Endothelial cell of umbilical vein (primary cell): ENCODE data around the gene YWHAQ. TPM values are rescaled to one million over a fixed set of nuclear protein-coding genes. Genes with fewer than 3 reads are reported as not detected.

ENCODE experiments used
- BruUV-seq: library from RNA; stranded (reverse); fragments of 400-500 nt; replicated peaks from 2 replicates; lab custom pipeline; 2021; lab: Mats Ljungman, UMichigan
- CTCF ChIA-PET: fragments of 300-600, 350-600 bp; sonication (Branson Sonifier 250); formaldehyde crosslinking; loops from one replicate; lab custom pipeline; 2021; ENCODE audit warnings: antibody characterized with exemption, inconsistent platforms; lab: Charles Lee
- POLR2A ChIA-PET: fragments of 300-600, 350-600 bp; sonication (Branson Sonifier 250); formaldehyde crosslinking; loops from one replicate; lab custom pipeline; 2021; ENCODE audit warnings: antibody characterized with exemption, inconsistent platforms; lab: Charles Lee
- DNase-seq: peaks from one replicate; pipeline ENCODE4 v3.0.0-alpha.2; 2011; ENCODE audit warnings: low read depth, low spot score
- FAIRE-seq: peaks from 2 replicates; lab custom pipeline; 2011; peaks lifted over from hg19 to GRCh38; lab: Jason Lieb, UNC
- H2AFZ ChIP-seq: 2 replicates; pipeline ENCODE4 v1.6.0; 2012; ENCODE audit warnings: low read depth, low read length, control low read depth, inconsistent platforms
- H3K27ac ChIP-seq: 2 replicates; pipeline ENCODE4 v1.5.1; 2011; ENCODE audit warnings: low read depth, mild to moderate bottlenecking, control low read depth, low read length, moderate library complexity; ENCODE audit not compliant: insufficient read depth
- H3K27me3 ChIP-seq, 2 experiments: 2 replicates each; pipeline versions ENCODE4 v1.6.0 to v1.6.1; 2011; ENCODE audit warnings: low read length in 2 of 2, mixed read lengths in 1 of 2; ENCODE audit not compliant: control insufficient read depth in 2 of 2, insufficient read depth in 2 of 2
- H3K36me3 ChIP-seq, 2 experiments: 2 replicates in 1 of 2; 3 replicates in 1 of 2; pipeline ENCODE4 v1.5.1; 2011; ENCODE audit warnings: low read length in 2 of 2, mild to moderate bottlenecking in 1 of 2, moderate library complexity in 1 of 2; ENCODE audit not compliant: control insufficient read depth in 2 of 2, insufficient read depth in 2 of 2; ENCODE audit errors: extremely low read depth in 1 of 2
- H3K4me1 ChIP-seq: 3 replicates; pipeline ENCODE4 v1.5.1; 2011; ENCODE audit warnings: mild to moderate bottlenecking, low read length; ENCODE audit not compliant: control insufficient read depth, insufficient read depth; ENCODE audit errors: extremely low read depth
- H3K4me2 ChIP-seq: 2 replicates; pipeline ENCODE4 v1.6.1; 2011; ENCODE audit warnings: low read length, control low read depth, mixed read lengths; ENCODE audit not compliant: insufficient read depth
- H3K4me3 ChIP-seq, 3 experiments: fragments of 200-600 bp in 1 of 3; sonication (generic), shearing (Covaris generic) in 1 of 3; replicated peaks in 1 of 3; 2 replicates each; pipeline ENCODE4 v1.5.1; 2011 to 2016; ENCODE audit warnings: control low read depth in 3 of 3, low read length in 3 of 3, mild to moderate bottlenecking in 2 of 3, inconsistent platforms in 1 of 3, low read depth in 1 of 3, moderate library complexity in 1 of 3; ENCODE audit not compliant: insufficient read depth in 1 of 3
- H3K79me2 ChIP-seq: 2 replicates; pipeline ENCODE4 v1.6.0; 2012; ENCODE audit warnings: low read length, inconsistent platforms; ENCODE audit not compliant: control insufficient read depth, insufficient read depth
- H3K9ac ChIP-seq: replicated peaks from 2 replicates; pipeline ENCODE3; 2011; ENCODE audit warnings: low read length, control low read depth; ENCODE audit not compliant: insufficient read depth; ENCODE audit errors: extremely low read depth
- H3K9me1 ChIP-seq: replicated peaks from 3 replicates; pipeline ENCODE4 v1.6.0; 2011; ENCODE audit warnings: mild to moderate bottlenecking, low read length; ENCODE audit not compliant: control insufficient read depth, insufficient read depth; ENCODE audit errors: extremely low read depth
- H3K9me3 ChIP-seq: replicated peaks from 2 replicates; pipeline ENCODE4 v1.5.1; 2012; ENCODE audit warnings: low read length, inconsistent platforms; ENCODE audit not compliant: control insufficient read depth, insufficient read depth
- H4K20me1 ChIP-seq: replicated peaks from 2 replicates; pipeline ENCODE3; 2011; ENCODE audit warnings: mild to moderate bottlenecking, low read length; ENCODE audit not compliant: control insufficient read depth, insufficient read depth; ENCODE audit errors: extremely low read depth
- CTCF ChIP-seq, 2 donors: IDR thresholded peaks; 1 replicate in 1 of 2; 2 replicates in 1 of 2; pipeline ENCODE4 v1.5.1; 2011; ENCODE audit warnings: low read length in 2 of 2, mild to moderate bottlenecking in 2 of 2, moderate library complexity in 2 of 2, control low read depth in 1 of 2, inconsistent platforms in 1 of 2, low read depth in 1 of 2; ENCODE audit not compliant: insufficient read depth in 1 of 2; ENCODE audit errors: extremely low read depth in 1 of 2
- FOS ChIP-seq: IDR thresholded peaks from 2 replicates; pipeline ENCODE4 v1.6.1; 2011; ENCODE audit warnings: mild to moderate bottlenecking, low read length, moderate library complexity, borderline replicate concordance; ENCODE audit not compliant: insufficient read depth
- JUN ChIP-seq: IDR thresholded peaks from 2 replicates; pipeline ENCODE4 v1.6.1; 2011; ENCODE audit warnings: borderline replicate concordance, low read depth; ENCODE audit not compliant: insufficient read length, insufficient read depth
- MYC ChIP-seq: IDR thresholded peaks from one replicate; pipeline ENCODE4 v1.6.1; 2011; ENCODE audit warnings: mild to moderate bottlenecking, low read depth, low read length
- POLR2AphosphoS5 ChIP-seq: IDR thresholded peaks from 2 replicates; pipeline ENCODE4 v1.6.1; 2012; ENCODE audit warnings: low read depth, mild to moderate bottlenecking, control low read depth, low read length, moderate library complexity; ENCODE audit not compliant: insufficient read depth
- dilution Hi-C: fragments of 300-500 bp; cut with MboI; formaldehyde crosslinking; loops from one replicate; pipeline ENCODE4 v1.15.0; 2019; ENCODE audit warnings: low sequenced_read_pairs; ENCODE audit not compliant: extremely low pct_ligation_motif_present
- intact Hi-C: fragments of 100-400 bp; cut with micrococcal nuclease; formaldehyde crosslinking; loops from one replicate; pipeline ENCODE4 v1.10.0; 2022
- polyA plus RNA-seq, 4 experiments: library from polyadenylated mRNA; depleted of rRNA in 3 of 4; stranded (reverse) in 3 of 4; unstranded in 1 of 4; fragments of >200 nt; gene quantifications; 2 replicates each; pipeline versions ENCODE4 v1.2.1 to v1.2.3, GENCODE V29; 2011 to 2012; ENCODE audit warnings: missing spikeins in 1 of 4
- total RNA-seq: library from RNA; stranded (reverse); gene quantifications from 2 replicates; pipeline ENCODE4 v1.2.3, GENCODE V29; 2021

YWHAQ gene
- total and polyA plus RNA-seq, 2 donors (not counting 3 experiments of a cell fraction or from before 2014, with no cell fraction given) = 217 to 456 TPM

DNA sequence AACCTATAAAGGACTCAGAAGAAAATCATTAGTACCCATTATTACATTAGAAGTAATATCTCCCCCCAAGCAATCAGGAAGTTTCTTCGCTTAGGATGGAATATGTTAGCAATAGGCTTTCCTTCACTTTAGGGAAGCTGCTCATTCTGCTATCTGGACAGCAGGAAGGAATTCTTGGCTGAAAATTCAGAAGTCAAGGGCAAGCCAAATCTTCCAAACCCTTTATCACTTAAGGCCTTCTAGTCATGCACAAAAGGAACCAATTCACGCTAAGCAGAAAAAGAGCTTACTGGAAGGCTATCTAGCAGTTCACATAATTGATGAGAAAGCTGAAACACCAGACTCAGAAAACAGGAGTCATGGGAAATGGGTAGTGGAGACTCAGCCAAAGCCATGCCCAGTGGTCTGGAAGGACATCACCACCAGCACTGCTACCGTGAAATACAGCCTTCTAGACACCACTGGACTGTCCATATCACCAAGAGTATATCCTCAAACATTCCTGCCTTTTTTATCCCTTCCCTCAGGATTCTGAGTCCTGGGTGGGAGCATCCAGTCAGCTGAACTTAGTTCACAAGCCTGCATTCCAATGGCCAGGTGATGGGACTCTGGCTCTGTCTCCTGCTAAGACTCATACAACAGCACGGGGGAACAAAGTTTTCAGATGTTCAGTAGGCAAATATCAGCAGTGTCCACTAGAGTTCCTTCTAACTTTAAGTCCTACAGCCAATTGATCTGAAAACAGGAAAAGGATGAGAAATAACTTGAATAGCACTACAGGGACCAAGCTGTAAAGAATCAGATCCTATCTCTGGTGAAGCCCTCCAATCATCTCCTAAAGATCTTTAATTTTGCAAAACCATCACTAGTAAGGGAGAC, 60.4 kb downstream of the YWHAQ start:
- dilution Hi-C loops (no loop called here), intact Hi-C loops (no loop called here)
- TF ChIP-seq FOS (no peak), JUN (no peak), MYC (no peak), POLR2AphosphoS5 (no peak), CTCF (IDR thresholded peaks at IDR 0.05; ENCODE audit: extremely low read depth in 1 of 2, insufficient read depth in 1 of 2, low read depth in 1 of 2, low read length in 2 of 2) (no peak)
- ChIA-PET CTCF (interaction anchor here (0.6 to 1.9 kb wide), 6 partner anchors 12 to 229 kb away, joined by 3 to 7 read pairs (median 4); no protein-coding TSS in a partner anchor), POLR2A (no interaction called here)
- no peaks in the 10 kb centered on the region for H3K9me1 ChIP-seq
- no peaks in the 10 kb centered on the region for H3K27me3 ChIP-seq
- H3K36me3 ChIP-seq = no peaks in the 10 kb centered on the region
- no peak overlapping the region for H3K4me3 ChIP-seq
- H4K20me1 ChIP-seq = no peaks in the 10 kb centered on the region
- FAIRE-seq = no peak
- no peak overlapping the region for H3K27ac ChIP-seq
- H3K79me2 ChIP-seq = no peaks in the 10 kb centered on the region
- no peak overlapping the region for H2AFZ ChIP-seq
- H3K4me1 ChIP-seq = peaks cover 15% of the 10 kb centered on the region
- H3K4me2 ChIP-seq = no peak overlapping the region
- no TSS peak for BruUV-seq
- DNase-seq = no peak
- no peaks in the 10 kb centered on the region for H3K9me3 ChIP-seq
- no peak overlapping the region for H3K9ac ChIP-seq
